ENCODE data around the gene ENDOV. TPM values are rescaled to one million over a fixed set of nuclear protein-coding genes. Genes with fewer than 3 reads are reported as not detected.

ENDOV gene
- total and polyA plus RNA-seq, 9 donors: 8.9 to 24.1 (median 20.8) TPM

- WGBS, 3 donors: 79 to 82% (median 80%) methylated on average over 11 of the region's 11 CpGs
- intact Hi-C loops (cut with DNase I): no loop called here
Measured at GRCh38 chr17:80419255-80419654, 4.3 kb downstream of the ENDOV start.

GRCh38 chr17:80421381-80422090, 6.6 kb downstream of the ENDOV start:
- no peaks in the 10 kb centered on the region for H3K36me3 ChIP-seq
- H3K27me3 ChIP-seq: no peaks in the 10 kb centered on the region
- no peaks in the 10 kb centered on the region for H3K4me1 ChIP-seq (ENCODE audit: insufficient read depth)
- H3K9me3 ChIP-seq: no peaks in the 10 kb centered on the region
- no peak for TF ChIP-seq POLR2A (IDR thresholded peaks at IDR 0.05)
- TF ChIP-seq CTCF (IDR thresholded peaks at IDR 0.05): no peak
- no peak for TF ChIP-seq EP300 (IDR thresholded peaks at IDR 0.05)
- WGBS, 3 donors: 46 to 62% (median 47%) methylated on average over 17 to 20 of the region's 20 CpGs
- H3K27ac ChIP-seq: no peak overlapping the region
- H3K4me3 ChIP-seq: no peak overlapping the region
- intact Hi-C loops (cut with DNase I): loop anchor here in 3 of 4 donors (10.0 kb wide), 2 partner anchors 153 to 683 kb away; no protein-coding TSS in a partner anchor
- DNase-seq: peak in 1 of 5 donors; percentile 20

More at GRCh38 chr17:80419255-80419654, 4.3 kb downstream of the ENDOV start:
- TF ChIP-seq POLR2A (IDR thresholded peaks at IDR 0.05) (no peak), EP300 (IDR thresholded peaks at IDR 0.05) (no peak), CTCF (IDR thresholded peaks at IDR 0.05) (no peak)
- H3K27ac ChIP-seq: no peak overlapping the region
- H3K4me3 ChIP-seq: no peak overlapping the region
- no peaks in the 10 kb centered on the region for H3K27me3 ChIP-seq
- H3K9me3 ChIP-seq: no peaks in the 10 kb centered on the region
- peaks cover 4% of the 10 kb centered on the region for H3K4me1 ChIP-seq (ENCODE audit: insufficient read depth)
- H3K36me3 ChIP-seq: no peaks in the 10 kb centered on the region
- DNase-seq: no peak

- 71 to 74% (median 73%) methylated on average over 18 of the region's 18 CpGs for WGBS, 3 donors
Measured at GRCh38 chr17:80422276-80422675, 7.3 kb downstream of the ENDOV start.

GRCh38 chr17:80422981-80423380, 8.0 kb downstream of the ENDOV start:
- 61 to 77% (median 72%) methylated on average over 20 of the region's 20 CpGs for WGBS, 3 donors
- Histone ChIP-seq H3K9me3 (no peaks in the 10 kb centered on the region), H3K27me3 (no peaks in the 10 kb centered on the region), H3K27ac (no peak overlapping the region), H3K36me3 (no peaks in the 10 kb centered on the region), H3K4me3 (no peak overlapping the region), H3K4me1 (ENCODE audit: insufficient read depth) (no peaks in the 10 kb centered on the region)
- intact Hi-C loops (cut with DNase I): loop anchor here in 3 of 4 donors (10.0 kb wide), 2 partner anchors 152 to 682 kb away; no protein-coding TSS in a partner anchor
- peak in 1 of 5 donors; percentile 22 for DNase-seq
- TF ChIP-seq CTCF (IDR thresholded peaks at IDR 0.05) (no peak), POLR2A (IDR thresholded peaks at IDR 0.05) (no peak)

More at GRCh38 chr17:80422276-80422675, 7.3 kb downstream of the ENDOV start:
- peak in 3 of 5 donors; percentile 19 to 29 (median 21) for DNase-seq
- H3K4me3 ChIP-seq: no peak overlapping the region
- H3K36me3 ChIP-seq: no peaks in the 10 kb centered on the region
- no peak overlapping the region for H3K27ac ChIP-seq
- no peaks in the 10 kb centered on the region for H3K4me1 ChIP-seq (ENCODE audit: insufficient read depth)
- H3K9me3 ChIP-seq: no peaks in the 10 kb centered on the region
- no peak for TF ChIP-seq EP300 (IDR thresholded peaks at IDR 0.05)
- TF ChIP-seq CTCF (IDR thresholded peaks at IDR 0.05): no peak
- no peak for TF ChIP-seq POLR2A (IDR thresholded peaks at IDR 0.05)
- H3K27me3 ChIP-seq: no peaks in the 10 kb centered on the region
- intact Hi-C loops (cut with DNase I): loop anchor here in 3 of 4 donors (10.0 kb wide), 2 partner anchors 153 to 683 kb away; no protein-coding TSS in a partner anchor

Data from ovary (tissue), 9 donors.